Liver (tissue), 9 donors: Measurements from ENCODE around the gene CDC26. TPM values are rescaled to one million over a fixed set of nuclear protein-coding genes. Genes with fewer than 3 reads are reported as not detected.
"Not testable (repeated sequence)": the region's sequence is repeated elsewhere in the genome, so short reads cannot be mapped to it uniquely, and the experiment has no call there.

Experiments used
- DNase-seq: peaks from one replicate; pipeline ENCODE4 v3.0.0-alpha.2; 2017; ENCODE audit warnings: low spot score
- H3K27ac ChIP-seq, 2 donors: one replicate each; pipeline ENCODE4 v1.7.0; 2013; ENCODE audit warnings: inconsistent platforms in 2 of 2, low read length in 2 of 2, control low read depth in 1 of 2, low read depth in 1 of 2, mild to moderate bottlenecking in 1 of 2
- H3K27me3 ChIP-seq, 4 donors: one replicate each; pipeline versions ENCODE4 v1.6.1 to v1.7.0; 2013; ENCODE audit warnings: low read length in 3 of 4, inconsistent platforms in 1 of 4, mild to moderate bottlenecking in 1 of 4, moderate library complexity in 1 of 4; ENCODE audit not compliant: control insufficient read depth in 4 of 4, insufficient read depth in 4 of 4
- H3K36me3 ChIP-seq, 4 donors: one replicate each; pipeline versions ENCODE4 v1.6.1 to v1.7.0; 2013; ENCODE audit warnings: low read length in 3 of 4, mild to moderate bottlenecking in 3 of 4, low read depth in 1 of 4, moderate library complexity in 1 of 4; ENCODE audit not compliant: control insufficient read depth in 4 of 4, insufficient read depth in 3 of 4
- H3K4me1 ChIP-seq, 4 donors: one replicate each; pipeline versions ENCODE4 v1.6.1 to v1.7.0; 2013; ENCODE audit warnings: low read length in 3 of 4, mild to moderate bottlenecking in 3 of 4, moderate library complexity in 1 of 4; ENCODE audit not compliant: control insufficient read depth in 4 of 4, insufficient read depth in 4 of 4
- H3K4me3 ChIP-seq, 3 donors: one replicate each; pipeline versions ENCODE4 v1.6.1 to v1.7.0; 2013; ENCODE audit warnings: low read length in 3 of 3, control low read depth in 1 of 3, low read depth in 1 of 3, mild to moderate bottlenecking in 1 of 3
- H3K9ac ChIP-seq, 2 donors: one replicate each; pipeline ENCODE4 v1.7.0; 2013; ENCODE audit warnings: low read length in 2 of 2, mild to moderate bottlenecking in 2 of 2, moderate library complexity in 2 of 2, control low read depth in 1 of 2, low read depth in 1 of 2
- H3K9me3 ChIP-seq, 4 donors: one replicate each; pipeline versions ENCODE4 v1.6.1 to v1.7.0; 2013; ENCODE audit warnings: low read length in 3 of 4; ENCODE audit not compliant: control insufficient read depth in 4 of 4
- EGR1 ChIP-seq, 2 donors: IDR thresholded peaks; 2 replicates each; pipeline ENCODE4 v1.6.1; 2016 to 2018; ENCODE audit warnings: antibody characterized with exemption in 2 of 2, low read depth in 2 of 2
- FOXA1 ChIP-seq: IDR thresholded peaks from 2 replicates; pipeline ENCODE4 v1.6.1; 2016; ENCODE audit warnings: antibody characterized with exemption
- FOXA2 ChIP-seq: IDR thresholded peaks from 2 replicates; pipeline ENCODE4 v1.6.1; 2016; ENCODE audit warnings: antibody characterized with exemption
- GABPA ChIP-seq, 2 donors: IDR thresholded peaks in 1 of 2; conservative IDR thresholded peaks in 1 of 2; 2 replicates each; pipeline ENCODE4 v1.6.1; 2016; ENCODE audit warnings: antibody characterized with exemption in 2 of 2, mild to moderate bottlenecking in 1 of 2, moderate library complexity in 1 of 2
- HNF4A ChIP-seq, 2 donors: conservative IDR thresholded peaks; 2 replicates each; pipeline ENCODE4 v1.6.1; 2016; ENCODE audit warnings: antibody characterized with exemption in 2 of 2, mild to moderate bottlenecking in 2 of 2
- HNF4G ChIP-seq: IDR thresholded peaks from 2 replicates; pipeline ENCODE4 v1.6.1; 2016; ENCODE audit warnings: antibody characterized with exemption
- JUND ChIP-seq, 2 donors: IDR thresholded peaks; 2 replicates each; pipeline ENCODE4 v1.6.1; 2016; ENCODE audit warnings: antibody characterized with exemption in 2 of 2
- NR2F2 ChIP-seq: IDR thresholded peaks from 2 replicates; pipeline ENCODE4 v1.6.1; 2016; ENCODE audit warnings: antibody characterized with exemption
- RAD21 ChIP-seq, 2 donors: IDR thresholded peaks; 2 replicates each; pipeline ENCODE4 v1.6.1; 2016; ENCODE audit warnings: antibody characterized with exemption in 2 of 2, mild to moderate bottlenecking in 2 of 2
- RXRA ChIP-seq, 2 donors: IDR thresholded peaks; 2 replicates each; pipeline ENCODE4 v1.6.1; 2017 to 2018; ENCODE audit warnings: antibody characterized with exemption in 2 of 2, mild to moderate bottlenecking in 1 of 2
- SP1 ChIP-seq: IDR thresholded peaks from 2 replicates; pipeline ENCODE4 v1.6.1; 2018; ENCODE audit warnings: antibody characterized with exemption, mild to moderate bottlenecking
- TAF1 ChIP-seq: conservative IDR thresholded peaks from 2 replicates; pipeline ENCODE4 v1.6.1; 2016; ENCODE audit warnings: antibody characterized with exemption, mild to moderate bottlenecking
- YY1 ChIP-seq: IDR thresholded peaks from 2 replicates; pipeline ENCODE4 v1.6.1; 2016; ENCODE audit warnings: antibody characterized with exemption, mild to moderate bottlenecking
- WGBS: extraction: QIAGEN DNeasy Blood & Tissue Kit; methylation state at CpG from one replicate; pipeline ENCODE4 v1.1.7; 2013; 5-methylcytosine and 5-hydroxymethylcytosine counted together
- polyA plus RNA-seq, 2 donors: library from polyadenylated mRNA; stranded (reverse) in 1 of 2; unstranded in 1 of 2; fragments of 200-250 nt in 1 of 2; fragments of >200 nt in 1 of 2; fragmentation: Nextera tagmentation in 1 of 2; extraction: Ambion mirVana in 1 of 2; gene quantifications; one replicate each; pipeline versions ENCODE4 v1.2.1 to v1.2.3, GENCODE V29; 2013 to 2015
- total RNA-seq, 2 donors: library from RNA; depleted of rRNA; stranded (reverse); fragments of >200 nt; gene quantifications; one replicate each; pipeline ENCODE4 v1.2.3, GENCODE V29; 2014
- TF ChIP-seq, protein P1 (sequence below): IDR thresholded peaks from 2 replicates; pipeline ENCODE4 v1.6.1; 2016; ENCODE audit warnings: antibody characterized with exemption
- TF ChIP-seq, protein P2 (sequence below): IDR thresholded peaks from 2 replicates; pipeline ENCODE4 v1.6.1; 2016; ENCODE audit warnings: antibody characterized with exemption
- TF ChIP-seq, protein P3 (sequence below): fragments of 150-350 bp; IDR thresholded peaks from 2 replicates; pipeline ENCODE4 v1.5.1; 2017; ENCODE audit warnings: improper control_type of control experiment, low read depth, low read length; ENCODE audit not compliant: missing input control
- TF ChIP-seq, protein P4 (sequence below): IDR thresholded peaks from 2 replicates; pipeline ENCODE4 v1.6.1; 2016; ENCODE audit warnings: antibody characterized with exemption
- TF ChIP-seq, protein P5 (sequence below): IDR thresholded peaks from 2 replicates; pipeline ENCODE4 v1.6.1; 2016; ENCODE audit warnings: antibody characterized with exemption, mild to moderate bottlenecking
- donor health status: healthy.
- donor health status: healthy.
- donor health status: healthy.
- donor health status: healthy.
- donor health status: healthy.

The CDC26 gene
- total and polyA plus RNA-seq, 4 donors, result 12.5 to 38.9 (median 21.3) TPM

DNA sequence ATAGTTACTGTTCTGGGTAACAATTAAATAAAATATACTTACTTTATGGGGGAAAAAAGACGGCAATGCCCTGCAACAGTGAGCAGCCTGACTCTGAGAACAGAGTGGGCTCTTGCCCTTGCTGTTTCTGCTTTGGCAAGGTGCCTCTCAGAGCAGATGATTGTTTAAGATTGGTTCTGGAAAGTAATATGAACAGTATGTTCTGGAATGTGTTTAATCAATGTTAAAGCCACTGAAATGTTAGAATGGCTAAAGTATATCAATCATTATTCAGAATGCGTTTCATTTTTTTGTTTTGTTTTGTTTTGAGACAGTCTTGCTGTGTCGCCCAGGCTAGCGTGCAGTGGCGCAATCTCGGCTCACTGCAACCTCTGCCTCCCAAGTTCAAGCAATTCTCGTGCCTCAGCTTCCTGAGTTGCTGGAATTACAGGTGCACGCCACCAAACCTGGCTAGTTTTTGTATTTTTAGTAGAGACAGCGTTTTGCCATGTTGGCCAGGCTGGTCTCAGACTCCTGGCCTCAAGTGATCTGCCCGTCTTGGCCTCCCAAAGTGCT is 39.6 kb downstream of the CDC26 start:
- TF ChIP-seq HNF4A (conservative IDR thresholded peaks at IDR 0.05), result peak; percentile 16 to 25
- TF ChIP-seq RXRA (IDR thresholded peaks at IDR 0.05), result peak; percentile 14 to 31
- TF ChIP-seq RAD21 (IDR thresholded peaks at IDR 0.05), result peak in 1 of 2 donors; percentile 5
- H3K9me3 ChIP-seq, H3K27me3 ChIP-seq, H3K9ac ChIP-seq, H3K36me3 ChIP-seq, H3K4me3 ChIP-seq, DNase-seq: not testable (repeated sequence)
- Histone ChIP-seq H3K27ac (peak overlapping the region; percentile 7 to 51), H3K4me1 (peaks cover 17 to 66% (median 59%) of the 10 kb centered on the region in 4 donors)
- WGBS, result 42% methylated on average over 10 of the region's 10 CpGs

DNA sequence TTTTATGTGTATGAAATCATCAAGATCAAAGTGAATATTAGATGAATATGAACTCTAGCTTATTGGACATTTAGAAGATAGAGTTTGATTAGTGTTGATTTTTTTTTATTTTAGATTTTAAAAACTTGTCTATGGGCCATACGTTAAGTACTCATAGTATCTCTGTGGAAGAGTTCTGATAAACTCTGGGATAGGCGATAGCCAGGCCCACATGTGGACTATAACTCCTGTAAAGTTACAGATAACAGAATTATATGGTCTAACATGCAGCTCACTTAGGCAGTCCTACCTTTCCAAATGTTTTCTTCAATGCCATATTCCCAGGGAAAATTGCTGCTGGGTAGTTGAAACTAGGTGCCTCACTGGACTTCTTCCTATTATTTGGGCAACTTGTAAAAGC is 43.7 kb downstream of the CDC26 start:
- DNase-seq, result no peak
- Histone ChIP-seq H3K9me3 (no peaks in the 10 kb centered on the region), H3K4me1 (peaks cover 10 to 60% (median 44%) of the 10 kb centered on the region in 4 donors), H3K27me3 (no peaks in the 10 kb centered on the region), H3K4me3 (no peak overlapping the region), H3K36me3 (peaks cover 0 to 2% (median 0%) of the 10 kb centered on the region in 4 donors), H3K9ac (no peak overlapping the region), H3K27ac (no peak overlapping the region)
- TF ChIP-seq, protein P1, sequence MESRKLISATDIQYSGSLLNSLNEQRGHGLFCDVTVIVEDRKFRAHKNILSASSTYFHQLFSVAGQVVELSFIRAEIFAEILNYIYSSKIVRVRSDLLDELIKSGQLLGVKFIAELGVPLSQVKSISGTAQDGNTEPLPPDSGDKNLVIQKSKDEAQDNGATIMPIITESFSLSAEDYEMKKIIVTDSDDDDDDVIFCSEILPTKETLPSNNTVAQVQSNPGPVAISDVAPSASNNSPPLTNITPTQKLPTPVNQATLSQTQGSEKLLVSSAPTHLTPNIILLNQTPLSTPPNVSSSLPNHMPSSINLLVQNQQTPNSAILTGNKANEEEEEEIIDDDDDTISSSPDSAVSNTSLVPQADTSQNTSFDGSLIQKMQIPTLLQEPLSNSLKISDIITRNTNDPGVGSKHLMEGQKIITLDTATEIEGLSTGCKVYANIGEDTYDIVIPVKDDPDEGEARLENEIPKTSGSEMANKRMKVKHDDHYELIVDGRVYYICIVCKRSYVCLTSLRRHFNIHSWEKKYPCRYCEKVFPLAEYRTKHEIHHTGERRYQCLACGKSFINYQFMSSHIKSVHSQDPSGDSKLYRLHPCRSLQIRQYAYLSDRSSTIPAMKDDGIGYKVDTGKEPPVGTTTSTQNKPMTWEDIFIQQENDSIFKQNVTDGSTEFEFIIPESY, result no peak
- TF ChIP-seq GABPA (IDR thresholded peaks at IDR 0.05 in 1 of 2, conservative IDR thresholded peaks at IDR 0.05 in 1 of 2), result no peak
- TF ChIP-seq TAF1, result no peak
- TF ChIP-seq EGR1 (IDR thresholded peaks at IDR 0.05; ENCODE audit: low read depth in 2 of 2), result no peak
- TF ChIP-seq NR2F2, result no peak
- no peak for TF ChIP-seq FOXA1
- TF ChIP-seq, protein P2, sequence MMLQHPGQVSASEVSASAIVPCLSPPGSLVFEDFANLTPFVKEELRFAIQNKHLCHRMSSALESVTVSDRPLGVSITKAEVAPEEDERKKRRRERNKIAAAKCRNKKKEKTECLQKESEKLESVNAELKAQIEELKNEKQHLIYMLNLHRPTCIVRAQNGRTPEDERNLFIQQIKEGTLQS, result no peak
- TF ChIP-seq SP1, result no peak
- no peak for TF ChIP-seq RAD21 (IDR thresholded peaks at IDR 0.05)
- TF ChIP-seq, protein P3, sequence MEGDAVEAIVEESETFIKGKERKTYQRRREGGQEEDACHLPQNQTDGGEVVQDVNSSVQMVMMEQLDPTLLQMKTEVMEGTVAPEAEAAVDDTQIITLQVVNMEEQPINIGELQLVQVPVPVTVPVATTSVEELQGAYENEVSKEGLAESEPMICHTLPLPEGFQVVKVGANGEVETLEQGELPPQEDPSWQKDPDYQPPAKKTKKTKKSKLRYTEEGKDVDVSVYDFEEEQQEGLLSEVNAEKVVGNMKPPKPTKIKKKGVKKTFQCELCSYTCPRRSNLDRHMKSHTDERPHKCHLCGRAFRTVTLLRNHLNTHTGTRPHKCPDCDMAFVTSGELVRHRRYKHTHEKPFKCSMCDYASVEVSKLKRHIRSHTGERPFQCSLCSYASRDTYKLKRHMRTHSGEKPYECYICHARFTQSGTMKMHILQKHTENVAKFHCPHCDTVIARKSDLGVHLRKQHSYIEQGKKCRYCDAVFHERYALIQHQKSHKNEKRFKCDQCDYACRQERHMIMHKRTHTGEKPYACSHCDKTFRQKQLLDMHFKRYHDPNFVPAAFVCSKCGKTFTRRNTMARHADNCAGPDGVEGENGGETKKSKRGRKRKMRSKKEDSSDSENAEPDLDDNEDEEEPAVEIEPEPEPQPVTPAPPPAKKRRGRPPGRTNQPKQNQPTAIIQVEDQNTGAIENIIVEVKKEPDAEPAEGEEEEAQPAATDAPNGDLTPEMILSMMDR, result no peak
- no peak for TF ChIP-seq FOXA2
- no peak for TF ChIP-seq HNF4A (conservative IDR thresholded peaks at IDR 0.05)
- no peak for TF ChIP-seq JUND (IDR thresholded peaks at IDR 0.05)
- no peak for TF ChIP-seq RXRA (IDR thresholded peaks at IDR 0.05)
- TF ChIP-seq, protein P4, sequence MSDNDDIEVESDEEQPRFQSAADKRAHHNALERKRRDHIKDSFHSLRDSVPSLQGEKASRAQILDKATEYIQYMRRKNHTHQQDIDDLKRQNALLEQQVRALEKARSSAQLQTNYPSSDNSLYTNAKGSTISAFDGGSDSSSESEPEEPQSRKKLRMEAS, result no peak
- TF ChIP-seq YY1, result no peak
- no peak for TF ChIP-seq HNF4G
- TF ChIP-seq, protein P5, sequence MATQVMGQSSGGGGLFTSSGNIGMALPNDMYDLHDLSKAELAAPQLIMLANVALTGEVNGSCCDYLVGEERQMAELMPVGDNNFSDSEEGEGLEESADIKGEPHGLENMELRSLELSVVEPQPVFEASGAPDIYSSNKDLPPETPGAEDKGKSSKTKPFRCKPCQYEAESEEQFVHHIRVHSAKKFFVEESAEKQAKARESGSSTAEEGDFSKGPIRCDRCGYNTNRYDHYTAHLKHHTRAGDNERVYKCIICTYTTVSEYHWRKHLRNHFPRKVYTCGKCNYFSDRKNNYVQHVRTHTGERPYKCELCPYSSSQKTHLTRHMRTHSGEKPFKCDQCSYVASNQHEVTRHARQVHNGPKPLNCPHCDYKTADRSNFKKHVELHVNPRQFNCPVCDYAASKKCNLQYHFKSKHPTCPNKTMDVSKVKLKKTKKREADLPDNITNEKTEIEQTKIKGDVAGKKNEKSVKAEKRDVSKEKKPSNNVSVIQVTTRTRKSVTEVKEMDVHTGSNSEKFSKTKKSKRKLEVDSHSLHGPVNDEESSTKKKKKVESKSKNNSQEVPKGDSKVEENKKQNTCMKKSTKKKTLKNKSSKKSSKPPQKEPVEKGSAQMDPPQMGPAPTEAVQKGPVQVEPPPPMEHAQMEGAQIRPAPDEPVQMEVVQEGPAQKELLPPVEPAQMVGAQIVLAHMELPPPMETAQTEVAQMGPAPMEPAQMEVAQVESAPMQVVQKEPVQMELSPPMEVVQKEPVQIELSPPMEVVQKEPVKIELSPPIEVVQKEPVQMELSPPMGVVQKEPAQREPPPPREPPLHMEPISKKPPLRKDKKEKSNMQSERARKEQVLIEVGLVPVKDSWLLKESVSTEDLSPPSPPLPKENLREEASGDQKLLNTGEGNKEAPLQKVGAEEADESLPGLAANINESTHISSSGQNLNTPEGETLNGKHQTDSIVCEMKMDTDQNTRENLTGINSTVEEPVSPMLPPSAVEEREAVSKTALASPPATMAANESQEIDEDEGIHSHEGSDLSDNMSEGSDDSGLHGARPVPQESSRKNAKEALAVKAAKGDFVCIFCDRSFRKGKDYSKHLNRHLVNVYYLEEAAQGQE, result no peak
- 97% methylated on average over 2 of the region's 2 CpGs for WGBS
